ENCODE measurements around the gene FCHO2.

DNA sequence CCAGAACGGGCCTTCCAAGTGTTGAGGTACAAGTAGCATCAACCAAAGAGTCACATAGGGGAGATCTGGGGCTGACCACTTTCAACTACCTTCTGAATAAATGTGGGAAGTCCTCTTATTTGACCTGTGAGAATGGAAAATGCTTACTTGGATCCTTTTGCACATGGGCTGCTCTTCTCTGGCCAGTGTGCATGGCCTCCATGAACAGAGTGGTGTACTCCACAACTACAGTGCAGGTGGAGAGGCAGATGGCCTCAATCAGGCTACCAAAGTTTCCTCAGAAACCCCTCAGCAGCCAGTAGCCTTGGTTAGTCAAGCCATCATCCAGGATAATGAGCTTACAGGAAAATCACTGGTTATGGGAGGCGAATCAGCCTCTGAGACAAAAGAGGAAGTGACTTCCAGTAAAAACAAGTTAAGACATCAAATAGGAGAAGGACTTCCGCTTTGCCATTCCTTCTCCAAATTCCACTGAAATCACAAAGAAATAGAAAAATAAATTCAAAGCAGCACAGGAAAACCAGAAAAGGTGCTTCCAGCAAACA is 18.3 kb upstream of the FCHO2 start:
- TF ChIP-seq, protein P1, sequence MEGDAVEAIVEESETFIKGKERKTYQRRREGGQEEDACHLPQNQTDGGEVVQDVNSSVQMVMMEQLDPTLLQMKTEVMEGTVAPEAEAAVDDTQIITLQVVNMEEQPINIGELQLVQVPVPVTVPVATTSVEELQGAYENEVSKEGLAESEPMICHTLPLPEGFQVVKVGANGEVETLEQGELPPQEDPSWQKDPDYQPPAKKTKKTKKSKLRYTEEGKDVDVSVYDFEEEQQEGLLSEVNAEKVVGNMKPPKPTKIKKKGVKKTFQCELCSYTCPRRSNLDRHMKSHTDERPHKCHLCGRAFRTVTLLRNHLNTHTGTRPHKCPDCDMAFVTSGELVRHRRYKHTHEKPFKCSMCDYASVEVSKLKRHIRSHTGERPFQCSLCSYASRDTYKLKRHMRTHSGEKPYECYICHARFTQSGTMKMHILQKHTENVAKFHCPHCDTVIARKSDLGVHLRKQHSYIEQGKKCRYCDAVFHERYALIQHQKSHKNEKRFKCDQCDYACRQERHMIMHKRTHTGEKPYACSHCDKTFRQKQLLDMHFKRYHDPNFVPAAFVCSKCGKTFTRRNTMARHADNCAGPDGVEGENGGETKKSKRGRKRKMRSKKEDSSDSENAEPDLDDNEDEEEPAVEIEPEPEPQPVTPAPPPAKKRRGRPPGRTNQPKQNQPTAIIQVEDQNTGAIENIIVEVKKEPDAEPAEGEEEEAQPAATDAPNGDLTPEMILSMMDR (IDR thresholded peaks at IDR 0.05; ENCODE audit: insufficient read depth, low read length, poor library complexity, severe bottlenecking): no peak
- no peak for TF ChIP-seq EZH2phosphoT487 (conservative IDR thresholded peaks at IDR 0.05; ENCODE audit: low read length)

Data from SU-DHL-6 (cell line).